ENCODE data around the gene ULK4.

The ULK4 gene

GRCh38 chr3:41205591-41205990, 756.3 kb downstream of the ULK4 start:
- DNase-seq, result no peak

- no peak for DNase-seq
Measured at GRCh38 chr3:41204369-41204768, 757.5 kb downstream of the ULK4 start.

- DNase-seq, result peak; percentile 38 to 51
Measured at GRCh38 chr3:41202834-41203345, 759.0 kb downstream of the ULK4 start.

DNA sequence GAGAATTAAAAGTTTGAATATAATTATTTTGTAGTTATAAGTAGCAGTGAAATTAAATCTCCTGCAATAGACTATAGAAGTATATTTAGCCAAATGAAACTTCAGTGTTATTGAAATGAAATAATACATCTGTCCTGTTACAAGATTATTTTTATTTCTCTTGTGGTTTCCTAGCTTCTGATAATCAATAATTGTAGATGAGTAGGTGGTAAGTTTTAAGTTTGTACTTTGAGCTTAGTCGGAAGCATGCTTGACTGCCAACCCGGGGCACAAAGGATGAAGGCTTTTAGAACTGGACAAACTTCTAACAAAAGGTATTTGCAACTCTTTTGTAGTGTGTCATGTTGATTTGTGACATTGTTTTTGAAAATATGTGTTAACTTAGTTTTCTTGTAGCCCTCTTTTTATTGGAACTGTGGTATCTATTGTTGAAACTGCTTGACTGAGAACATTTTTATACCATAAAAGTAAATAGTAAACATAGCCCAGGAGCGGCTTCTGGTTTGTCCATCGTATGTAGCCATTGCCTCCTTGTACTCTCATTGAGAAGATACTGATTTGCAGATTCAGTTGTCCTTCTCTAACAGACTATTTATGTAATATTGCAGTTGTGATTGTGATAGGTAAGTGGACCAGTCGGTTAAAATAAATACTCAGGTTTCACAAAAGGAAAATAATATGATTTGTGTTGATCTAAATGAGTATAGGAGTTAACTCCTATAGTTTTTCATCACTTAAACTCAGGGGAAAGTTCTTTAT, 759.6 kb downstream of the ULK4 start:
- DNase-seq, result no peak

DNA sequence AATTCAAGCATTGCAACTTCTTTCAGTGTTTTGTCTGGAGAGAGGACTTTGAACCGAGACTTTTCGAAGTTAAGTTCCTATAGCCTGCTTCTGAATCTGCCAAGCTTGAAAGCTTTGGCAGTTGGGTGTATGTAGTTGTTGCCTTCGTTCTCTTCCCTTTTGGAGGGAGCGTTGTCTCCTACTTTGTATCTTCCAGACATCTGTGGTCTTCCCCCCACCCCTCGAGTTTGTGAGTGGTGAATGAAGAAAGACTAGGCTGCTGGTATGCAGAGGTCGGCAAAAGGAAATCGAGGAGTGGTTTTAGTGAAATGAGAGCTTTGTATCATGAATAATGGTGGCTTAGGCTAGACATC, 761.3 kb downstream of the ULK4 start:
- peak; percentile 27 to 34 for DNase-seq

GRCh38 chr3:41199866-41200668, 761.8 kb downstream of the ULK4 start:
- DNase-seq, result peak in 1 of 2 experiments; percentile 27

DNA sequence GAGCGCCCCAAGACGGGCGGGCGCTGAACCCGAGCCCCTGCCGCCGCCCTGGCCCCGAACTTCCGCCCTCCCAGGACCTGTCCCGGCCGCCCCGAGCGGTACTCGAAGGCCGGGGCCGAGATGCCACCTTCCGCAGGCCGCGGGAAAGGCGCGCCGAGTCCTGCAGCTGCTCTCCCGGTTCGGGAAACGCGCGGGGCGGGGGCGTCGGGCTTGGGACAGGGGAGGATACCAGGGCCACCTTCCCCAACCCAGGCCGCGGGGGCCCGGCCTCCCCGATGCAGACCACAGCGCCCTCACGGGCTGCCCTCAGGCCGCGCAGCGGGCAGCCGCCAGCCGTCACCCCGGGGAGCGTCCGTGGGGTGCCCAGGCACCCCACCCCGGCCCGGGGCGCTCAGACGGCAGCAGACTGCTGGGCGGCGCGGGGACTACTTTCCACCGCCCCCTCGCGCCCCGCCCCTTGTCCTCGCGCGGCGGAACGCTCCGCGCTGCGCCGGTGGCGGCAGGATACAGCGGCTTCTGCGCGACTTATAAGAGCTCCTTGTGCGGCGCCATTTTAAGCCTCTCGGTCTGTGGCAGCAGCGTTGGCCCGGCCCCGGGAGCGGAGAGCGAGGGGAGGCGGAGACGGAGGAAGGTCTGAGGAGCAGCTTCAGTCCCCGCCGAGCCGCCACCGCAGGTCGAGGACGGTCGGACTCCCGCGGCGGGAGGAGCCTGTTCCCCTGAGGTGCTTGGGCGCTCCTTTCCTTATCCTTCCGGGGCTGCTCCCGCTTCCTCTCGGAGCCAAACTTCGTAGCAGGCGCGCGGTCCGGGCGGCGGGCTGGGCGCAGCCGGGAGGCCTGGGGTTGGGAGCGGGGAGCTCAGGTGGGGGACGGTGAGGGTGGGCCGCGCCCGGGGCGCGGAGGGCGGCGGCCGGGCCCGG, 762.7 kb downstream of the ULK4 start, which contains the start of gene CTNNB1:
CTNNB1 (plus strand) TSS at position 556 of the 916 bp plus-strand sequence. CDS start 24,564 bp downstream, outside the sequence.
- peak; percentile 83 to 89 for DNase-seq

GRCh38 chr3:41198526-41198925, 763.4 kb downstream of the ULK4 start:
- no peak for DNase-seq

DNA sequence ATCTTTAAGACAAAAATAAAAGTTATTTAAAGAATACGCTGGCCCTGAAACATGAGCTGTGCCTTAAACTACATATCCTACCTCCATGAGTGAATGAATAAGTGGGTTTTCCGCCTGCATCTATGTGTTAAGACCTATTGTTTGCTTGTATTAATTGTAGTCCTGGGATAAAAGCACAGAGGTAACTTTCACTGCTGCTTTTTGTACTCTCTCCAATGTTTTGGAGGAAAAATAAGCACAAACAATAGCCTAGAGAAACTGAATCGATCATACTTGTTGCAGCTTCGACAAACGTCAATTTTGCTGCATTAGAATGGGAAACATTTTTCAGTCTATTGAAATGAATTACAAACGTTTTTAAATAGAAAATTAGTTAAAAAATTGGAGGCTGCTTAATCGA, 763.9 kb downstream of the ULK4 start:
- DNase-seq, result no peak

Measured in AML-193 (cell line).